GM19467 (cell line): ENCODE measurements around the gene EEIG2.
A peak's percentile ranks its signal among the peaks of the same experiment; 100 is the strongest.
"Not testable (repeated sequence)": the region's sequence is repeated elsewhere in the genome, so short reads cannot be mapped to it uniquely, and the experiment has no call there.

Source experiments
- ATAC-seq: cut with Tn5 transposase; IDR thresholded peaks from one replicate; pipeline ENCODE4 v1.9.1; 2021; ENCODE audit warnings: mild to moderate bottlenecking, moderate library complexity; ENCODE audit not compliant: unreplicated experiment

Gene EEIG2

DNA sequence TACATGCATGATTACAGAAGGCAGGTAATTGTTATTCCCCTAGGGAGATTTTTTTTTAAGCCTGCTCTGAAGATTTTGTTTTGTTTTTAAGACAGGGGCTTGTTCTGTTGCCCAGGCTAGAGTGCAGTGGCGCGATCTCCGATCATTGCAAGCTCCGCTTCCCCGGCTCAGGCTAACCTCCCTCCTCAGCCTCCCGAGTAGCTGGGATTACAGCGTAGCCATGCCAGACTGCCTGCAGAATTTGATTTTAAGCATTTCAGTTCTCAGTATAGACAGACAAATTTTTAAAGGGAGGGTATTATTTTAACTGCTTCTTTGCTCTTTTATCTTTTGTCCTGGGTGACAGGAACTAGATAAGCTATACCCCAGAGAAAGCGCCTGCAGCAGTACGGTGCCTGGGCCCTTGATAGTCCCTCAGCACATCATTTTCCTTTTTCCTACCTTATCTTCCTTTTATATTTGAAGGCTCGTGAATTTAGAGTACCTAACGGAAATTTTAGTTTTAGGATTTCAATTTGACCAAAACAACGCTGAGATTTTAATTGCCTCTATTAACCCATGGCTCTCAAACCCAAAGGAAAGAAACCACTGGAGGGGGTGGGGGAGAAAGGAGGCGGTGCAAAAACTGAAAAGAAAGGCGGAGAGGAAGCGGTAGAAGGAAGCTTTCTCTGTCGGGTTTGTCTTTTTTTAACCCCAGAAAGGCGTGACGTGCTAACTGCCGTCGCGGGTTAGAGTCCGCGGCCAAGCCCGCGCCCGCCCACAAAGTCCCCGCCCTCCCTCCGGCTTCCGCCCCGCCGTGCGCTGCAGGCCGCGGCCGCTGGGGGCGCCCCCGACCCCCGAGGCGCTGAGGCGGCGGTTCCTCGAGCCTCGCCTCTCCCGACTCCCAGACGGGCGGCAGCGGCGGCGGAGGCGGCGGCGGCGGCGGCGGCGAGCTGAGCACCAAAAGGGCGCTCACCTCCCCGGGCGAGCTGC, at the start of gene EEIG2:
Gene EEIG2 (plus strand): TSS at position 886 of the 972 bp plus-strand sequence. CDS start 329 bp downstream, outside the sequence.
- peak; percentile 80 for ATAC-seq

DNA sequence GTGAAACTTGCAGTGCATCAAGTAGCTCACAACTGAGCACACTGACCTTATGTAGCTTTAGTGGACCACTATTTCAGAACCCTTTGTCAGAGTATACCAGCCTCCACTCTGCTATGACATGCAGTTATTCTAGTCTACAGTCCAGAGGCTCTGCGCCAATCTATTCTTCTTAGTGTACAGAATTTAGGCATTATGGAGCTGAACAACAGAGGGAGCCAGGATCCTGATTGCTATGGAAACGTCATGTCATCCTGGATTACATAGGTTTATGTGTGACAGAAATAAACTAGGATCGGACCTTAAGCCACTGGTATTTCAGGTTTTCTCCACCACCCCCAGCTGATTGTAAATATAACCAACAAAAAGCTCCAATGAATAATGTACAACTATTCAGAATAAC, 48.1 kb upstream of the EEIG2 start:
- no peak for ATAC-seq

- no peak for ATAC-seq
Measured at GRCh38 chr1:108512239-108513043, 47.5 kb upstream of the EEIG2 start.

DNA sequence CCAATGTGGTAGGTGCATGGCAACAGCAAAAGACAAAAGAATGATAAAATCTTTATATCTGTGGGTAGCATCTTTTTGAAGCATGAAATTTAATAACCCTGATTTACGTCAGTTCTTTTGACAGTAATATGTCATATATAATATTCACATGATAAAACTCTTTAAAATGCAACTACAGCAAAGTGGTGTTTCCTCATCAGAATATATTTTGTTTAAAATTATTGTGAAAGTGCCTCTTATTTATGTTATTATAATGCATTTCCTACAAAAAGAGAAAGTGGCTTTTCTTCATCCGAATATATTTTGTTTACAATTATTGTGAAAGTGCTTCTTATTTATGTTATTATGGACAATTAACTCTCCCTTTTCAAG, 46.9 kb upstream of the EEIG2 start:
- ATAC-seq: no peak

GRCh38 chr1:108513914-108514313, 46.0 kb upstream of the EEIG2 start:
- not testable (repeated sequence) for ATAC-seq

- ATAC-seq: not testable (repeated sequence)
Measured at GRCh38 chr1:108517301-108517897, 42.5 kb upstream of the EEIG2 start.

GRCh38 chr1:108521990-108522393, 37.9 kb upstream of the EEIG2 start:
- no peak for ATAC-seq

GRCh38 chr1:108523829-108524228, 36.1 kb upstream of the EEIG2 start:
- ATAC-seq: no peak

DNA sequence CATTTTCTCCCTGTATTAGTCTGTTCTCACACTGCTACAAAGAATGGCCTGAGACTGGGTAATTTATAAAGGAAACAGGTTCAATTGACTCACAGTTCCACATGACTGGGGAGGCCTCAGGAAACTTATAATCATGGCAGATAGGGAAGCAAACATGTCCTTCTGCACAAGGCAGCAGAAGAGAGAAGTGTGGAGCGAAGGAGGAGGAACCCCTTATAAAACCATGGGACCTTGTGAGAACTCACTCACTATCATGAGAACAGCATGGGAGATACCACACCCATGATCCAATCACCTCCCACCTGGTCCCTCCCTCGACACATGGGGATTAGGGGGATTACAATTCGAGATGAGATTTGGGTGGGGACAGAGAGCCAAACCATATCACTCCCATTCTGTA, 35.2 kb upstream of the EEIG2 start:
- ATAC-seq: no peak

- no peak for ATAC-seq
Measured at GRCh38 chr1:108527135-108527534, 32.8 kb upstream of the EEIG2 start.

GRCh38 chr1:108527837-108528236, 32.1 kb upstream of the EEIG2 start:
- no peak for ATAC-seq

DNA sequence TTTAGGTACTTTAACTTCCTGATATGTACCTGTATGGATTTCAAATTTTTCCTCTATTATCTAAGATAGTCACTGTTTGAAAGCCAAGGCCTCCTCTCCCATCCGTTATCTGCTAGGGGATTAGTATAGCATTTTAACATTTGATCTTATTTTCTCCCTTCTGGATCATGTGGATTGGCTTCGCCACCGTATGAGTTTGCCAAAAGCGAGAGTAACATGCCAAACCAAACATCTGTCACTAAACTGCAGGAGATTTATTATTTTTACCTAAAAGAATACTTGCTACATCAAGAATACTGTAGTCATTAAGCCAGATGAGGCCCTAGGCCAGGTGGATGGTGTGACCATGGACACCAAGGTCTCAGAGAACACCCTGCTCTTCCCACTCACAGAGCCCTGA, 28.5 kb upstream of the EEIG2 start:
- ATAC-seq: no peak

GRCh38 chr1:108532730-108533129, 27.2 kb upstream of the EEIG2 start:
- no peak for ATAC-seq

- ATAC-seq: no peak
Measured at GRCh38 chr1:108533351-108534083, 26.4 kb upstream of the EEIG2 start.

DNA sequence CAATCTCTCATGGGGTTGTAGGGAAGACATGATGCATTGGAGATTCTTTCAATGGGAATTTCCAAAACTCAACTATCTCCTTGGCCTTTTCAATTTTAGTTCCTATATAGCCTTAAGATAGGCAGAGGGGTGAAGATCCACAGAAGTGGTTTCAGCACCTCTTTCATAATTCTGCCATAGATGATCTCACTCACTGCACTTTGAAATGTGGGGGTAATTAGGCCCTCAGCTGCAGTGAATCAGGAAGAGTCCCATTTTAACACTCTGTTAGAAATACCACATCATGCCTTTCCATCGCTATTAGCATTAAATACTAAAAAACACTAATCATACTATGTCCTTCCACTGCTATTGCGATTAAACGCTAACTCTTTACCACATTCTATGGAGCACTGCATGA, 25.1 kb upstream of the EEIG2 start:
- no peak for ATAC-seq

DNA sequence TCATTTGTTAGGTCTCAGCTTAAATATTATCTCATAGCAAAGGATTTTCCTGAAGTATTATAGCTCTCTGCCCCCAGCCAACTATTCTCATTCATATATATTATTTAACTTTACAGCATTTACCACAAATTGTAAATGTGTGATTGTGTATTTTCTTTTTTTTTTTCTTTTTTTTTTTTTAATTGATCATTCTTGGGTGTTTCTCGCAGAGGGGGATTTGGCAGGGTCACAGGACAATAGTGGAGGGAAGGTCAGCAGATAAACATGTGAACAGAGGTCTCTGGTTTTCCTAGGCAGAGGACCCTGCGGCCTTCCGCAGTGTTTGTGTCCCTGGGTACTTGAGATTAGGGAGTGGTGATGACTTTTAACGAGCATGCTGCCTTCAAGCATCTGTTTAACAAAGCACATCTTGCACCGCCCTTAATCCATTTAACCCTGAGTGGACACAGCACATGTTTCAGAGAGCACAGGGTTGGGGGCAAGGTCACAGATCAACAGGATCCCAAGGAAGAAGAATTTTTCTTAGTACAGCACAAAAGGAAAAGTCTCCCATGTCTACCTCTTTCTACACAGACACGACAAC, 24.5 kb upstream of the EEIG2 start:
- not testable (repeated sequence) for ATAC-seq

DNA sequence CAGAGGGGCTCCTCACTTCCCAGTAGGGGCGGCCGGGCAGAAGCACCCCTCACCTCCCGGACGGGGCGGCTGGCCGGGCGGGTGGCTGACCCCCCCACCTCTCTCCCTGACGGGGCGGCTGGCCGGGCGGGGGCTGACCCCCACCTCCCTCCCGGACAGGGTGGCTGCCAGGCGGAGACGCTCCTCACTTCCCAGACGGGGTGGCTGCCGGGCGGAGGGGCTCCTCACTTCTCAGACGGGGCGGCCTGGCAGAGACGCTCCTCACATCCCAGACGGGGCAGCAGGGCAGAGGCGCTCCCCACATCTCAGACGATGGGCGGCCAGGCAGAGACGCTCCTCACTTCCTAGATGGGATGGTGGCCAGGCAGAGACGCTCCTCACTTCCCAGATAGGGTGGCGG, 23.9 kb upstream of the EEIG2 start:
- not testable (repeated sequence) for ATAC-seq

DNA sequence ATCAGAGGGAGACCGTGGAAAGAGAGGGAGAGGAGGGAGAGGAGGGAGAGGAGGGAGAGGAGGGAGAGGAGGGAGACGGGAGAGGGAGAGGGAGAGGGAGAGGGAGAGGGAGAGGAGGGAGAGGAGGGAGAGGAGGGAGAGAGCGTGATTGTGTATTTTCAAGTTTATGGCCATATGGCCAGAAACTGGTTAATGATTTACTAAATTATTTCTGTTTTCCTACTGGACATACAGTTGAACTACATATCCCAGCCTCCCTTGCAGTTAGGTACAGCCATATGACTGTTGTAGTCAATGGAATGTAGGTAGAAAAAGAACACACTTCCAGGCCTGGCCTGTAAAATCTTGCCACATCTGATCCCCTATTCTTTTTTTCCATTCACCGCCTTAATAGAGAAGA, 23.1 kb upstream of the EEIG2 start:
- not testable (repeated sequence) for ATAC-seq

GRCh38 chr1:108537976-108538375, 21.9 kb upstream of the EEIG2 start:
- no peak for ATAC-seq

DNA sequence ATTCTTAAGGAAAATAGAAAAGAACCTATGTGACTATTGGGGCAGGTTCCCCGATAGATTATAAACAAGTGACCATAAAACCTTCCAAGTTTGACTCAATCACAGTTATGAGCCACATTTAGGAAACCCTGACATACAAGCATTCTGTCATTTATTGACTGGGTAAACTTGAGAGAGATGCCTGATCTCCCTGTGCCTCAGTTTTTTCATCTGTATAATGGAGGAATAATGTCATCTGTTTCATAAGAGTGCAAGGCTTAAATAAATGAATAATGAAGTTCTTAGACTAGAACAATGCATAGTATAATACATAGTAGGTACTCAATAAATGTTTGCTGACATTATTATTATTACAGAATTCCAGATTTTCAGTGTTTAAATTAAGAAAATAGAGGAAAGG, 18.9 kb upstream of the EEIG2 start:
- no peak for ATAC-seq
